Gastrocnemius medialis (tissue), 4 donors: ENCODE results near the gene GALNT9.

Experiments used
- POLR2A ChIP-seq, 2 donors: fragments of 450-650 bp; IDR thresholded peaks; one replicate each; pipeline ENCODE4 v1.6.1; 2017; ENCODE audit warnings: antibody characterized with exemption in 2 of 2, mild to moderate bottlenecking in 2 of 2, moderate library complexity in 2 of 2
- TF ChIP-seq, protein P1 (sequence below), 5 experiments: fragments of 450-650 bp in 3 of 5; fragments of 200-600 bp in 2 of 5; sonication (generic) in 2 of 5; IDR thresholded peaks in 4 of 5; conservative IDR thresholded peaks in 1 of 5; 1 replicate in 4 of 5; 2 replicates in 1 of 5; pipeline ENCODE4 v1.5.1; 2016 to 2019; ENCODE audit warnings: antibody characterized with exemption in 5 of 5, mild to moderate bottlenecking in 3 of 5, moderate library complexity in 3 of 5

DNA sequence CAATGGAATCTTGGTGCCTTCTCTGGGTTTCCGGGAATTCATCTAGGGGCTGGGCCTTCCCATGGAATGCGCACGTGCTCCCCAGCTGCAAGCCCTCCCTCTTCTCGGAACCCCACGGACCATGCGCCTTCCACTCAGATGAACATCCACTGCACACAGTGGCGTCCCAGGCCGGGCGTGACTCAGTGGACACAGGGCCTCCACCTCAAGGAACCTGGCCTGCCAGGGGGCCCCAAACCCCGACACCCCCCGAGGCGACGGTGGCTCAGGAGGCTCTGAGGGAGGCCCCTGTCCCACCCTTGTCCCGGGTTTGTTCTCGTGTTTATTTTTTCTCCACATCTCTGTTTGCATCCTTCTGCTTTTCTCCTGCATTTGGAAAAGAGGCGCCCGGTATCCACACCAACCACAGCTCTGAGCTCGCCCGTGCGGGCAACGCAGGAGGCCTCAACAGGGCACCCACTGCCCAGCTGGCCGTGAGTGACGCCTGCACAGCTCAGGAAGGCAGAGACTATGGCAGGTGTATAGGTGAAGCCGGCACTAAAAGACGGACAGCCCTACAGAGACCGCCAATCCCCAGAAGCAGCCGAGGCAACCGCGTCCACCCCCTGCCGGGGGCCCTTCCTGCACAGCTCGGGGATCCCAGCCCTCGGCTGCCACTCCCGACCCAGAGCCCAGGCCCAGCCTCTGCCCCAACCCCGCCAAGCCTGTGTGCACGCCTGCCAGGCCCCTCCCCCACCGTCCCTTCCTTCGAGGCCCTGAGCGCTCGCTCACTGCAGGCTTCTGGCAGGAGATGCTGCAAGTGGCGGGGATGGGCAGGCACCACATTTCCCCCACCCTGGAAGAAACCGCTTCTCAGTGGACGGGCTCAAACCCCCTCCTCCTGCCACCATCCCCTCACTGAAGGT, 23.8 kb upstream of the GALNT9 start:
- TF ChIP-seq, protein P1, sequence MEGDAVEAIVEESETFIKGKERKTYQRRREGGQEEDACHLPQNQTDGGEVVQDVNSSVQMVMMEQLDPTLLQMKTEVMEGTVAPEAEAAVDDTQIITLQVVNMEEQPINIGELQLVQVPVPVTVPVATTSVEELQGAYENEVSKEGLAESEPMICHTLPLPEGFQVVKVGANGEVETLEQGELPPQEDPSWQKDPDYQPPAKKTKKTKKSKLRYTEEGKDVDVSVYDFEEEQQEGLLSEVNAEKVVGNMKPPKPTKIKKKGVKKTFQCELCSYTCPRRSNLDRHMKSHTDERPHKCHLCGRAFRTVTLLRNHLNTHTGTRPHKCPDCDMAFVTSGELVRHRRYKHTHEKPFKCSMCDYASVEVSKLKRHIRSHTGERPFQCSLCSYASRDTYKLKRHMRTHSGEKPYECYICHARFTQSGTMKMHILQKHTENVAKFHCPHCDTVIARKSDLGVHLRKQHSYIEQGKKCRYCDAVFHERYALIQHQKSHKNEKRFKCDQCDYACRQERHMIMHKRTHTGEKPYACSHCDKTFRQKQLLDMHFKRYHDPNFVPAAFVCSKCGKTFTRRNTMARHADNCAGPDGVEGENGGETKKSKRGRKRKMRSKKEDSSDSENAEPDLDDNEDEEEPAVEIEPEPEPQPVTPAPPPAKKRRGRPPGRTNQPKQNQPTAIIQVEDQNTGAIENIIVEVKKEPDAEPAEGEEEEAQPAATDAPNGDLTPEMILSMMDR (IDR thresholded peaks at IDR 0.05 in 4 of 5, conservative IDR thresholded peaks at IDR 0.05 in 1 of 5), result no peak
- TF ChIP-seq POLR2A (IDR thresholded peaks at IDR 0.05), result no peak
